CD4-positive, alpha-beta T cell treated with Interleukin-17A for 4 hours (primary cell): ENCODE data around the gene PHLPP1.
"Not testable (repeated sequence)": the region's sequence is repeated elsewhere in the genome, so short reads cannot be mapped to it uniquely, and the experiment has no call there.

Source experiments
- DNase-seq: peaks from one replicate; pipeline ENCODE4 v3.0.0-alpha.2; 2020; ENCODE audit warnings: mixed read lengths

PHLPP1 gene

GRCh38 chr18:62899534-62899933 is 184.2 kb downstream of the PHLPP1 start:
- no peak for DNase-seq

GRCh38 chr18:62900132-62900883 is 185.0 kb downstream of the PHLPP1 start:
- DNase-seq, result no peak

- DNase-seq, result no peak
Measured at GRCh38 chr18:62902776-62903175, 187.4 kb downstream of the PHLPP1 start.

GRCh38 chr18:62904396-62905285 is 189.3 kb downstream of the PHLPP1 start:
- no peak for DNase-seq

- DNase-seq, result no peak
Measured at GRCh38 chr18:62912885-62913284, 197.5 kb downstream of the PHLPP1 start.

- DNase-seq, result not testable (repeated sequence)
Measured at GRCh38 chr18:62913824-62914223, 198.5 kb downstream of the PHLPP1 start.

GRCh38 chr18:62914871-62915392 is 199.6 kb downstream of the PHLPP1 start:
- DNase-seq, result no peak

- no peak for DNase-seq
Measured at GRCh38 chr18:62918361-62918760, 203.0 kb downstream of the PHLPP1 start.

- DNase-seq, result no peak
Measured at GRCh38 chr18:62919109-62919838, 203.9 kb downstream of the PHLPP1 start.

GRCh38 chr18:62925031-62925688 is 209.8 kb downstream of the PHLPP1 start:
- no peak for DNase-seq

- DNase-seq, result no peak
Measured at GRCh38 chr18:62928326-62928725, 213.0 kb downstream of the PHLPP1 start.

GRCh38 chr18:62933261-62933887 is 218.0 kb downstream of the PHLPP1 start:
- no peak for DNase-seq

GRCh38 chr18:62935994-62936393 is 220.7 kb downstream of the PHLPP1 start:
- DNase-seq, result no peak

- DNase-seq, result no peak
Measured at GRCh38 chr18:62937065-62937464, 221.7 kb downstream of the PHLPP1 start.

- no peak for DNase-seq
Measured at GRCh38 chr18:62938006-62938405, 222.7 kb downstream of the PHLPP1 start.

GRCh38 chr18:62938487-62938886 is 223.1 kb downstream of the PHLPP1 start:
- DNase-seq, result no peak

GRCh38 chr18:62939433-62939832 is 224.1 kb downstream of the PHLPP1 start:
- no peak for DNase-seq

GRCh38 chr18:62939926-62940325 is 224.6 kb downstream of the PHLPP1 start:
- DNase-seq, result no peak

- no peak for DNase-seq
Measured at GRCh38 chr18:62942578-62942977, 227.2 kb downstream of the PHLPP1 start.

GRCh38 chr18:62944454-62944853 is 229.1 kb downstream of the PHLPP1 start:
- DNase-seq, result no peak

GRCh38 chr18:62948788-62949187 is 233.4 kb downstream of the PHLPP1 start:
- no peak for DNase-seq

- no peak for DNase-seq
Measured at GRCh38 chr18:62950246-62950645, 234.9 kb downstream of the PHLPP1 start.
